D341Med (cell line): ENCODE results near the gene SRSF6.
"Not testable (repeated sequence)": the region's sequence is repeated elsewhere in the genome, so short reads cannot be mapped to it uniquely, and the experiment has no call there.

Experiments used
- DNase-seq: peaks from one replicate; pipeline ENCODE4 v3.0.0; 2012; ENCODE audit warnings: low spot score

SRSF6 gene

DNA sequence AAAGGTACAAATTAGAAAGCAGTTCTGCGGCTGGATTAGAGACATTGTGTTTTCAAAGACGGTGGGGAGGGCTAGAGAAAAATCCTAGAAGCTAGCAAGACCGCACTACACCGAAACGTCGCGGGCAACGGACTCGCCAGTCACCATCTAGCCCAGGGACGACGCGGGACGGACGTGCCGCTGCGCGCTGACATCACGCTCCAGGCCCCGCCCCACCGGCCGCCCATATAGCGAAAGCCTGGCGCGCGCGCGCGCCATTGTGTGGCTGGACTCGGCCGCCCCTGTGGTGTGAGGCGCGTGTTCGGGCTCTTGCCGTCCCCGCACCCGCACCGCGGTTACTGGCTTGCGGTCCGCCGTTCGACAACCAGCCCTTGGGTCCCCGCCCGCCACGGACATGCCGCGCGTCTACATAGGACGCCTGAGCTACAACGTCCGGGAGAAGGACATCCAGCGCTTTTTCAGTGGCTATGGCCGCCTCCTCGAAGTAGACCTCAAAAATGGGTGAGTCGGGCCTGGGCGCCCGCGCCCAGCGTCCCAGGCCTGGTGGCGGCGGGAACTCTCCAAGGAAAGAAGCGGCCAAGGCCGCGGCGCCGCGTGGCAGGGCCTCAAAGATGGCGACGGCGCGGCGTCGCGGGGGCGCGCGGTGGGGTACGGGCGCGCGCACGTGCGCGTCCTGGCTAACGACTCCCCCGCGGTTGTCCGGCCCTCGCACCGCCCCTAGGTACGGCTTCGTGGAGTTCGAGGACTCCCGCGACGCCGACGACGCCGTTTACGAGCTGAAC, at the start of gene SRSF6:
Gene SRSF6, plus strand, starts transcription at position 257 of the 782 bp plus-strand sequence. Its CDS starts 138 bp downstream, at position 395.
- peak; percentile 94 for DNase-seq

GRCh38 chr20:43408848-43409576, 48.7 kb upstream of the SRSF6 start:
- DNase-seq: peak; percentile 60

DNA sequence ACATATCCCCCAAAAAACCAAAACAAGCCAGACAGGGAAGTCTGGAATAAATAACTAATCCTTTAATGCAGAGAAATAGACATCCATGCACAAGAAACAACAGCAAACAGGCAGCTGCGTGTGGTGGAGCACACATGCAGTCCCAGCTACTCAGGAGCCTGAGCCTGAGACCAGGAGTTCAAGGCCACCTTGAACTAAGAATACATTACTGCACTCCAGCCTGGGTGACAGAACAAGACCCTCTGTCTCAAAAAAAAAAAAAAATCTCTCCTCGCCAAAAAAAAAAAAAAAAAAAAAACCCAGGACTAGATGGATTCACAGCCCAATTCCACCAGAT, 48.2 kb upstream of the SRSF6 start:
- DNase-seq: no peak

DNA sequence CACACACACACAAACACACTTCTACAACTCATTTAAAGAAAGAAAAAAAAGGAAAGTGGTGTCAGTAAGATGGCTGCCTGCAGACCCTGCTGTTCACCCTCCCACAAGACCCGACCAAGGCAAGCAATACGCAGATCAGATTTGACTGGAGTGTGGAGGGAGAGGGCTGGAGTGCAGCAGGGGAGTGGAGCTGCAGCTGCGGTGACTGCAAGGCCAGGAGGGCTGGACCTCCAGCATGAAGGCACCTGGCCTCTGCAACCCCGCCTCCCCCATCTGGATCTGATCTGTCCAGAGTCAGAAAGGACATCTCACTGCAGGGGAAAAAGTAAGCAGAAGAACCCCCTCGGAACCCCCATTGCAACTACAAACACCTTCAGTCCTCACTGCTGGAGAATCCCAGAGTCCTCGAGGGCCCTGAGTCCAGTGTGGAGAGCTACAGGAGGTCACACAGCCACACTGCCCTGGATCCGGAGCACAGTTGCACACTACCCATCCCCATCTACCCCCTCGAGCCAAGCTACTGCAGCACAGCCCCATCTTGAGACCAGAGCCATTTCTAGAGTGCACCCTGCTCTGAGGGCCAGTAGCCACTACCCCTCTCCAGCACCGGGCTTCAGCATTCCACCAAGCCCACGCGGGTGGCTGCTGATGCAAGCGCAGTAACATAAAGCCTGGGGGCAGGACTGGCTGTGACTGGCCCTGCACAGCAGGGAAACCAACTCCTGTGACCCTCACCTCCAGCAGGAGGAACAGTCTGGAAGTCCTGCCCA, 41.9 kb upstream of the SRSF6 start:
- DNase-seq: no peak

- DNase-seq: no peak
Observed at GRCh38 chr20:43416591-43417228, 41.0 kb upstream of the SRSF6 start.

DNA sequence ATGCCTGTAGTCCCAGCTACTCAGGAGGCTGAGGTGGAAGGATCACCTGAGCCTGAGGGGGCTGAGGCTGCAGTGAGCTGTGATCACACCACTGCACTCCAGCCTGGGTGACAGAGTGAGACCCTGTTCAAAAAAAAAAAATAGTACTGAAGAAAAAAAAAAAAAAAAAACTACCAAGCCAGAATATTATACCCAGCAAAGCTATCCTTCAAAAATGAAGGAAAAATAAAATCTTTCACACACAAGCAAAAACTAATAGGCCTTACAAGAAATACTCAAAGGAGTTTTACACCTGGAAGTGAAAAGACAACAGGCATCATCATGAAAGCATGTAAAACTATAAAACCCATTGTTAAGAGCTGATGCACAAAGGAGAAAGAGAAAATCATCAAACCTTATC, 37.5 kb upstream of the SRSF6 start:
- no peak for DNase-seq

- DNase-seq: not testable (repeated sequence)
Observed at GRCh38 chr20:43420913-43421312, 36.8 kb upstream of the SRSF6 start.

DNA sequence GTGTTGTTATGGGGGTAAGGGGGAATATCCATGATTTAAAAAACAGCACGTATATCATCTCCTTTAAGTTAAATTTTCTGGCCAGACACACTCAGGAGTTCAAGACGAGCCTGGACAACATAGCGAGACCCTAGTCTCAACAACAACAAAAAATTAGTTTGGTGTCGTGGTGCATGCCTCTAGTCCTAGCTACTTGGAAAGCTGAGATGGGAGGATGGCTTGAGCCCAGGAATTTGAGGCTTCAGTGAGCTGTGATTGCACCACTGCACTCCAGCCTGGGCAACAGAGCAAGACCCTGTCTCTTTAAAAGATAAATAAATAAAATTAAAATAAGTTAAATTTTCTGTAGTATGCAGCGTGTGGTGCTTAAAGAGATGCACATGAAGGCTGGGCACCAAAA, 31.5 kb upstream of the SRSF6 start:
- DNase-seq: no peak

DNA sequence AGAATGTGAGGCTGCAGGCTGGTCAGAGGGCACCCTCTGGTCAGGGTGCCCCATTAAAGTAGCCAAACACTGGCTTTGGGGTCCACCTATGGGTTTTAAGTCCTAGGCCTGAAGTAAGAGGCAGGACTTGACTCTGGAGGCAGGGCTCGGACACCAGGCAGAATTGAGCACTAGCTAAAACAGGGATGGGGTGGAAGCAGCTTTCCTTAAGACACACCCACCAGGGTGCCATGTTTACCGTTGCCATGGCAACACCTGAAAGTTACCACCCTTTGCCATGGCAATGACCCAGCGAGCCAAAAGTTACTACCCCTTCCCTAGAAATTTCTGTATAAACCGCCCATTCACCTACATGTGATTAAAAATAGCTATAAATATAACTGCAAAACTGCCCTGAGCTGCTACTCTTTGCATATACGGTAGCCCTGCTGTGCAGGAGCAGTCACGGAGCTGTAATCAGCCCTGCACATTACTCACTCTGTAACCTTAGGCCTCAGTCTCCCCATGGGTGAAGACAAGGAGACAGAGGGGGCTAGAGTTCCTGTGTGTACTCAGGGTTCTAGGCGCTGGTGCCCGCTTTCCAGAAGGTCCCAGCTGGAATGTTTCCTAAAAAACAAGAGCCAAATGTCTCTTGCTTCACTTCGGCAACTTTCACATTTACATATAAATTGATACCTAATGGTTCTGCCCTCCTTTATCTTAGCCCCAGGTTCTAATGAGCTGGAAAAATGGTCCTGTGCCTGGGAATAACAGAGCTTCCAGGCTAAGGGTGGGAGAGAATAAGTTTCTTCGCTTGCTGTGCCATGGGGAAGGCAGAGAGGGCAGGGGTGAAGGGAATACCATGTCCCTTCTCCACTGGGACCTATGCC, 27.2 kb upstream of the SRSF6 start:
- no peak for DNase-seq

- DNase-seq: no peak
Observed at GRCh38 chr20:43431134-43431519, 26.6 kb upstream of the SRSF6 start.

DNA sequence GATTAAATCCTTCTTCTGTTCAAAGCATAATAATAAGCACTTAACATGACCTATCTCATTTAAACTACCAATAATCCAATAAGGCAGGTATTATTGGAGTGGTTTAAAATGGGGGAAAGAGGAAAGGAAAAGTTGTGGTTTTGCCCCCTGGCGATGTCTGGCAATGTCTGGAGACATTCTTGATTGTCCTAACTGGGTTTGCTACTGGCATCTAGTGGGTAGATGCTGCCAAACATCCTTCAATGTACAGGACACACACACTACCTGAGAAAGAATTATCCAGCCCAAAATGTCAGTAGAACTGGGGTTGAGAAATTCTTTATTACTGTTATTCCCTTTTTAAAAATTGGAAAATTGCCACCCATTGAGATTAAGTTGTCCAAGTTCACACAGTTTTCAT, 25.2 kb upstream of the SRSF6 start:
- DNase-seq: no peak

- no peak for DNase-seq
Observed at GRCh38 chr20:43433250-43433854, 24.3 kb upstream of the SRSF6 start.

- DNase-seq: no peak
Observed at GRCh38 chr20:43434565-43434964, 23.1 kb upstream of the SRSF6 start.

- DNase-seq: no peak
Observed at GRCh38 chr20:43438578-43439316, 18.9 kb upstream of the SRSF6 start.

DNA sequence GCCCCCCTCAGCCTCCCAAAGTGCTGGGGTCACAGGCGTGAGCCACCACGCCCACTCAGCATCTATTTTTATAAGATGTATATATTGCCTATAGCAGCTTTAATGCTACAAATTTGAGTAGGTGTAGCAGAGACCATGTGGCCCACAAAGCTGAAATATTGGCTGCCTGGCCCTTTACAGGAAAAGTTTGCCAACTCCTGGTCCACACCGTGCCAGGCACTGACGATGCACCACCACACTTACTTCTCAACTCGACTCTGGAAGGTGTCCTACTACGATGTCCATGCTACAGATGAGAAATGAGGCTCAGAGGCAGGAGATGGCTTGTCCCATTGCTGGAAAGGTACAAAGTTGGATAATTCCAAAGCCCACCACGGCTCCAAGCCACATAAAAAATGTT, 17.2 kb upstream of the SRSF6 start:
- no peak for DNase-seq

DNA sequence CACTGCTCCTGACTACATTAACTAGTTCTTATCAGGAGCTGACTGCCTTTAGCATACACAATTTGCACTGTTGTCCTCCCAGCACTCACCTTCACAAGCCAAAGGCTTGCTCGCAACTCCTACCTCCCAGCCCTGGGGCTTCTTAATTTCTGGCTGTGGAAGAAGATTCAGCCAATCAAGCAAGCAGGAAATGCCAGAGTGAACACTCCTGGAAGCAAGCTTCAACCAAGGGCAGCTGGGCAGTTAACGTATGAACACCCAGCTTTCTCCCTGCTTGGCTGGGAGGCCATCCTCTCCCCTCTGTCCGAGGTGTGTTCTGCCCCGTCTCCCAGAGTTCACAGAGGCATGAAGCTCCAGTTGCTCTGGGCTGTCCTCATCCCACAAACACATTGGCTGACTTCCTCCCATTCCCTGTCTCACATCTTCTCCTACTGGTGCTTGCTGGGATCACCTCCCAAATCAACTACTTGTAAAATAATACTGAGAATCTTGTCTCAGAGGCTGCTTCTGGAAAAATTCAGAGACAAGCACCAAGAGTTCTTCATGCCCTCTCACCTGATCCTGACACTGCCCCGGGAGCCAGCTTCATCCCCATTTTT, 15.3 kb upstream of the SRSF6 start:
- no peak for DNase-seq

- DNase-seq: no peak
Observed at GRCh38 chr20:43444107-43444506, 13.6 kb upstream of the SRSF6 start.

- DNase-seq: no peak
Observed at GRCh38 chr20:43446361-43446879, 11.3 kb upstream of the SRSF6 start.

DNA sequence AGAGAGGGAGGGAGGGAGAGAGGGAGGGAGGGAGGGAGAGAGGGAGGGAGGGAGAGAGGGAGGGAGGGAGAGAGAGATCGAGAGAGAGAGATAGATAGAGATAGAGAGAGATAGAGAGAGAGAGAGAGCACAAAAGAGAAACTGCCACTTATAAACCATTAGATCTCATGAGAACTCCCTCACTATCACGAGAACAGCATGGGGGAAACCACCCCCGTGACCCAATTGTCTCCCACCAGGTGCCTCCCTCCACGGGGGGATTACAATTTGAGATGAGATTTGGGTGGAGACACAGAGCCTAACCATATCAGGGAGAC, 9.3 kb upstream of the SRSF6 start:
- not testable (repeated sequence) for DNase-seq
